Activated CD4-positive, CD25-positive, alpha-beta regulatory T cell (primary cell): ENCODE results near the gene KCNJ16.
"Not testable (repeated sequence)": the region's sequence is repeated elsewhere in the genome, so short reads cannot be mapped to it uniquely, and the experiment has no call there.

ENCODE experiments used
- DNase-seq, 4 experiments: peaks; one replicate each; lab custom pipeline; 2025; lab: John Stamatoyannopoulos, UW

The KCNJ16 gene

DNA sequence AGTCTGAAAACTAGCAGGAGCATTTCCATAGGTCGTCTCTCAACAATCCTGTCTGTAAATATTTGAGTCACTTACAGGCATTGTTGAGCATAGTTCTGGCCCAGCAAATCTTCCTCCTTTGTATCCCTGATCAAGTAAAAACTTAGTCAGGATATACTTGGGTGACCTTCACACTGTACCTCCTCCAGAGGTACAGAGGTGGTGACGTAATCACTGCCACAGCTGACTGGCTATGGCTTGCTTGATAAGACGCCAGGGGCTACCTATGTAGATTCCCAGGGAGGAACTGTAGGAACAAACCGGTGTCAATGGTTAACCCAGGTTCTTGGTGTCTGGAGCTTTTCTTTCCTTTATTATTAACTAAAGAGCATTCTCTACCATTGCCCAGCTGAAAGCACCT, at the start of gene KCNJ16:
Gene KCNJ16, plus strand, starts transcription at position 270 of the 400 bp plus-strand sequence. CDS start 56,863 bp downstream, outside the sequence.
- no peak for DNase-seq

DNA sequence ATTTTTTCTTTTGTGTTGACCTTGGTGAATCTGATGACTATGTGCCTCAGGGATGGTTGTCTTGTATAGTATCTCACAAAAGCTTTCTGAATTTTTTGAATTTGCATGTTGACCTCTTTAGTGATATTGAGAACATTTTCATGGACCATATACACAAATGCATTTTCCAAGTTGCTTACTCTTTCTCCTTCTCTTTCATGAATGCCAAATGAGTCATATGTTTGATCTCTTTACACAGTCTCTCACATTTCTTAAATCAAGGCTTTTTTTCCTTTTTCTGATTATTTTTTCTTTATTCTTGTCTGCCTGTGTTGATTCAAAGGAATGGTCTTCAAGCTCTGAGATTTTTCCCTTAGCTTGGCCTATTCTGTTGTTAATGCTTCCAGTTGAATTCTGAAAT, 46.6 kb upstream of the KCNJ16 start:
- no peak for DNase-seq

DNA sequence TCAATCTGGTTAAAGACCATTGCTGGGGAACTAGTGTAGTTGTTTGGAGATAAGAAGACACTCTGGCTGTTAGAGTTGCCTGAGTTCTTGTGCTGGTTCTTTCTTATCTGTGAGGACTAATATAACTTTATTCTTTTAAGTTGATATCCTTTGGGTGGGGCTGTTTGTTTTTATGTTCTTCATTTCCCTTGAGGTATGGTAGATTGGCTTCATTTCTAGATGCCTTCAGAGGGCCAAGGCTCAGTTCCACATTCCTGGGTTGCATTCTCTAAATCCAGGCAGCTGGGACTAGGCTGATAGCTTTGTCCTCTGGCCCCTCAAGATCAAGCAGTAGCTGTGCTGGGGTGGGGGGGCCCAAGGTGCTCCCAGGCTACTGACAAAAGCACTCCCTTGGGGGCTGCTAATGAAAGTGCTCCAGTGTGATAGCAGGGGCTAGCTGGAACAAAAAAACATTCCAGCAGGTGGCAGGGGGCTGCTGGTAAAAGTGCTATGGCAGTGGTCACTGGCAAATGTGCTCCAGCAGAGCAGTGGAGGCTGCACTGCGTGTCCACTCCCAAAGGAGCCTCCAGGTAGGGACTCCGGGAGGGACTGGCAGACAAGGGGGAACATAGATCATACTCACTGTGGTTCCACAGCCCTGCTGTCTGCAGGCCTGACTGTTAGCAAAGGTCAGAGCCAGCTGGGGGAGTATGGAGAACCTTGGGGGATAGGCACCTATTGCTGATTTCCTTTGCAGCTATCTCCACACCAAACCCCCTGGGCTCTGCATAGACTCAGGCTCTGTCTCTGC, 45.9 kb upstream of the KCNJ16 start:
- no peak for DNase-seq

DNA sequence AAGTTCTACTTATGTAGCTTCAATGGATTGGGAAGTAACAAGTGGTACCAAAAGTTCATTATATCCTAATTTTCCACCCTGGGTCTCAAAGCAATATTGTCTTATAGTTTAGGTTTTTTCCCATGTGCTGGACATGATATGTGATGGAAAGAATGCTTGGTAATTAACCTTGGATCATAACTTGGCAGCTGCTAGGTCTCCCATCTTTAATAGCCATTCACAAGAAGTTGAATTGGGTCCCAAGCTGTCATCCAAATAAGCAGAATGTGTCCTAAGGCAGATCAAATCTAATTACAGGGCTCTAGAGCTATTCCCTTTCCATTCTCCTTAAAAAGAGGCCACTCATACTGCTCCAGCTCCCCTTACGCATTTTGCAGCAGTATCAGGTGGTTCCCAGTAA, 44.7 kb upstream of the KCNJ16 start:
- DNase-seq: no peak

DNA sequence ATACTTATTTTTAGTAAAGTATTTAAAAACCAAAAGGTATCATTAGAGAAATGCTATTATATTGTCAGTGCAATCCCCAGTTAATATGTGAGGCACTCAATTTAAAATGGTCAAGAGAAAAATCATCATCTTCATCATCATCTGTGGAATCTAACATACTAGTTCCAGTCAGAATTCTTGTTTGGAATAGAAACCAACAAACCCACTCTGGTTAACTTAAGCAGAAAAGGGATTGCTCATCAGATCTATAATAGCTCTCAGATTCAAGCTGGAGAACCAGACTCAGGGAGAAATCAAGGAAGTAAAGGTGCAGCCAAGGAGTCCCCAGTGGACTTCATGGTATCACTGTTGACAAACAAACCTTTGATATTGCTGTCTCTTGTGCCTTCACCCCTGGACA, 43.7 kb upstream of the KCNJ16 start:
- DNase-seq: no peak

DNA sequence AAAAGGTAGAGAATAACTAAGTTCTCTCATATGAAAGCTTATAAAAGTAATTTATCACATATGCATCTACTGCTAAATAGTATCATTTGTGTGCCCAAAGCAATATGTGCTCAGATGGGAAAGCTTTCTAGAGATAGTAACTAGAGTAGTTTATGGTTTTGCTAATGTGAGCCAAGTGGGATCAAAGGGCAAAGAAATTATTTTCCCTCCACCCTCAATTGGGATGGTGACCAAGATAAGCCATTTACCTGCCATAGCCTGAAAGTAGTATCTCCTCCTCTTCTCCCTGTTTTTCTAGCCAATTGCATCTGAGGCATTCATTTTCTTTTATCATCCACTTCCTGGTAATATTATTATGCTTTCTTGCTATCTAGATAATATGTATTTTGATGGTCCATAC, 41.9 kb upstream of the KCNJ16 start:
- DNase-seq: no peak

DNA sequence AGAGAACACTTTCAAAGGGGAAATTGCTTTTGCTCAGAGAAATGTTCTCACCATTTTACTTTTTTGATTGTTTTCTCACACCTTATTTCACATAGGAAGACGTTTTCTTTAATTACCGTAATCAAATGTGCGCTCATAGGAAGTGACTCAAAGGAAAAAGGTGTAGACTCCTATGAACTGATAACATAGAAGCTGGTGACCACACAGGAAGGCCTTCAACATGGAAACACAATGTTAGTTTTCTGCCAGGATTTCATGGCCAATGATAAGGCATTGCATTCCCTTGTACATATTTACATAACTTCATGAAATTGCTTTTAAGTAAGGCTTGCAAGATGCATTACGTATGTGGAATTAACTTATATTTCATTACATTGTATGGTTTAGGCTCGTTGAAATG, 40.9 kb upstream of the KCNJ16 start:
- no peak for DNase-seq

DNA sequence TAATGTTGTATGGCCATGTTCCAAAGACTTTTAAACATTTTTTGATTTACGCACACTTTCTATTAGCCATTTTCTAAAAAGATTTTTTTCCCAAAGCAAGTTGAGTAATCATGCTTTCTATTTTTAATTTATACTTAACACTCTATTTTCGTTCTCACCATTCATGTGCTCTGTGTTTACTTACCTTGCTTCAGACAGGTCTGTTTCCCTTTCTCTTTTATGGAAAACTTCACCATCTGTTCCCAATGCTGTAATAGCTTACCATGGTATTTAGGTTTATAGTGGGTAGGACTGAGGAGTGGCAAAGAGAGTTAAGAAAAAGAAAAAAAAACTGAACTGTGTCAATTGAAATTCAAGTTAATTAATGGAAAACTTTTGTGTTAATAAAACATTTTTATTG, 37.5 kb upstream of the KCNJ16 start:
- no peak for DNase-seq

DNA sequence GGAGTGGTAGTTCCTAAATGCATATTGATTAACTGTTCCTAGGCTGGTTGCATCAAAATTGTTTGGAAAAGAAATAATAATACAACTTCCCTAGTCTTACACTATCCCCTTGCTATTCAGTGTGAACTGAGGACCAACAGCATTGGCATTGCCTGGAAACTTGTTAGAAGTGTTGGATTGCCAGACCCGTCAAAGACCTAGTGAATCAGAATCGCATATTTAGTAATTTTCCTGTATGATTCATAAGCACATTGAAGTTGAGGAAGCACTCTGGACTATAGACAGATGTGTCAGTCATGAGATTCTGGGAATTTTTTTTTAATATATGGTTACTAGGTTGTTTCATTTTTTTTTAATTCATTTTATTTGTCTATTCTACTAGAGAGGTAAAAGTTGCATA, 34.7 kb upstream of the KCNJ16 start:
- DNase-seq: no peak

DNA sequence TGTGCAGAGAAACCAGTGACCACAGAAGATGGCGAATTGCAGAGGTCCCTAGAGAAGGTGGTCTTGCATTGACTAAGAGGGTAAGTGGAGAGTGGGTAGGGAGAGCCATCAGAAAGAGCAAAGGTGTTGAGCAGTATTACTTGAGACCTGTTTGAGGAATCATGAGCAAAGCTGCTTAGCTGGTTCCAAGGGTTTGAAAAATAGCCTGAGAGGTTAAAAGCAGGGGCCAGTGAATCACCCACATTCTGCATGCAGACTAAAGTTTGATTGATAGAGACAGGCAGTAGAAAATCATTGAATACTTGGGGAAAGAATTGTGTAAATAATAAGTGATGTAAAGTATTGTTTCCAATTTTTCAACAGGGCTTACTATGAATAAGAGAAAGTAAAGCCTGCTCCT, 34.0 kb upstream of the KCNJ16 start:
- no peak for DNase-seq

DNA sequence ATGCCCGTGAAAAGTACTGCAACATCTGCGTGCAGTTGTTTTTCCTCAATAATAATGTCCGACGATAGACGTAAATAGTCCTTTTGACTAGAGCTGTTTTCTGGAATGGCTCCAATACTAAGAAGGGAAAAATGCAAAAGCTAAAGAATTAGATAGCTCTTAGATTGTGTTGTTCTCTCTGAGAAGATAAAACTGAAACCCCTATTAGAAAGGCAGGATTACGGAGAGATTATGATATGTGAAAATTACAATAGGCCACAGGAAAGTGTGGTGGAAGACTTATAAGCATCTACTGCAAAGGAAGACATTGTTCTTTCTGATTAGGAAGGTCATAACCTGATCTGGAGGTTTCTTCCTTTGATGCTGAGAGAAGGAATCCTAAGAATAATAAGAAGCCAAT, 33.5 kb upstream of the KCNJ16 start:
- DNase-seq: no peak

DNA sequence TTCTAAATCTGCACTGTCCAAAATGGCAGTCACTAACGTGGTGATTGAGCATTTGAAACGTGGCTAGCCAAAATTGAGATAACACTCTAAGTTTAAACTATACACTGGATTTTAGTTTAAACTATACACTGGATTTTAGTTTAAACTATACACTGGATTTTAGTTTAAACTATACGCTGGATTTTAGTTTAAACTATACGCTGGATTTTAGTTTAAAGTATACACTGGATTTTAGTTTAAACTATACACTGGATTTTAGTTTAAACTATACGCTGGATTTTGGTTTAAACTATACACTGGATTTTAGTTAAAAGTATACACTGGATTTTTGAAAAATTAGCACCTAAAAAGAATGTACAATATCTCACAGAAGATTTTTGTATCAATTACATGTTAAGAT, 29.2 kb upstream of the KCNJ16 start:
- DNase-seq: not testable (repeated sequence)

DNA sequence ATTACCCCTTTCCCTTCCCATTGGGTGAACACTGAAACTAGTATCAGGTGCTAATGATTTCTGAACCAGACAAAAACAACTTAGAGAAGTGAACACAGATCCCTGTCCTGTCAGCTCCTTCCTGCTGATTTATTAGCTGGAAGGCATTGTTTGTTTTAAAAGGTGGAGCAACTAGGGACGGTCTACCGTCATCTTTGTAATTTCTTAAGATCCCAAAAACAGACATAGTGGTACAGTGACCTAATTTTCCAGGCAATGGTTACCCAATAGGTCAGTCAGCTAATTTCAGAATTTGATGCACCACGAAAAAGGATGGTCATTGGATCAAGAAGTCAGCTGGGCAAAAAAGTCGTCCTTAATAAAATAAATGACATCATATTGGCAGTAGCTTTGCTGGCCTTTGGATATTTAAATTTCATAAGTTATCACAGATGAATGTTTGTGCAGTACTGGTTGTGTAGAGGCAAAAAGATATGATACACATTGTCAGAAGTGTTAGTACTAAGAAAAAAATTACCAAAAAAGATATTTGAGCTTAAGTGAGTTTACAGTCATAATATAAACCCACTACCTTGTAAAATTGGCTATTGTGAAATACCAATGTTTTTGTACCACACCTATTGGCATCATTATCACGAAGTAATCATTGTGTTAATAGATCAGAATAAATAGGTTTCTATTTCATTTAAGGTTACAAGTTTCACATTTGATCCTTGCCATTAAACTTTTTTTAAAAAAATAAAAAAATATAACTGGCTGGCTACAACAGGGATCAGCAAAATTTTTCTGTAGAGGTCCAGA, 27.2 kb upstream of the KCNJ16 start:
- DNase-seq: no peak

DNA sequence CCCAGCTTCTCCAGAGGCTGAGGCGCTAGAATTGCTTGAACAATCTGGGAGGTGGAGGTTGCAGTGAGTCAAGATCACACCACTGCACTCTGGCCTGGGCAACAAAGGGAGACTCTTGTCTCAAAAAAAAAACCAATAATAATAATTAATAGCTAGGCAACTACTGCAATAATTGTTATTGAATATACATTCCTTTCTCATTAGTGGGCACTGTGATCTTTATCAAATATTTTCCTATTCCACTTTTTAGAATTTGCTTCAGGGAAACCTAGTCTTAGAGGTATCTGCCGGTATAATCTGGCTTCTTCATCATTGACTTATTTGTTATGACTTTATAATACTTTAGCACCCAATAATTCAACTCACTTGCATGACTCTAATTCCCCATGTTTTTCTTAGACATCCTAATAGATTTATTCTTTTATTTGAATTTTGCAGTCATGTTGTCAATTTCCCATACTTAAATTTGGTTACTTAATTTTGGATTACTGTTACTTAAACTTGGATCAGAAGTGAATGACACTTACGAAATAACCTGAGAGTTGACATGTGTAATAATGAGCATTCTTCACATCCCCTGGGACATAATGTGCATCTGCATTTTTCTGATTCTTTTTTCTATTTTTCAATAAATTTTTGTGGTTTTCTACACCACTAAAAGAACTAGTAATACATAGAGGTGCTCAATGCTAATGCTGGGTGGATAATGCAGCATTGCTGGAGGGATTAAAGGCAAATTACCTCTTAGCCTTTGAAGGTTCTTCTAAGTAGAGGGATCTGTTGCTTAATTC, 25.0 kb upstream of the KCNJ16 start:
- DNase-seq: no peak

DNA sequence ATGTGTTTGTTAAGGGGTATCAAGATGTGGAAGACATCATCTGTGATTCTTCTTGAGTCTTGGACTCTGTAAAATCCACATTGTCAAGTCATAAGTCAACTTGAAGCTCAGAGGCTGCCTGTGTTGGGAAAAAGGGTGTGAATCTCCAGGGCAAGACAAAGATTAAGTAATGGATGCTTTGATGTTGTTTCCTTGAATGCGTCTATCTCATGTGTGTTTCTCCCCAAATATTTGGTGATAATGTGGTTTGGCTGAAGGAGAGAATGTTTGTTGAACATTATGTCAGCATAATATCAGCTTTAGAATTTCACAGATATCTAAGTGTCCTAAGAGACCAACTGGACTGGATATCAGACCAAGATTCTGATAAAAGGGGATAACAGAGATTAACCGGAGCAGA, 24.1 kb upstream of the KCNJ16 start:
- DNase-seq: no peak

DNA sequence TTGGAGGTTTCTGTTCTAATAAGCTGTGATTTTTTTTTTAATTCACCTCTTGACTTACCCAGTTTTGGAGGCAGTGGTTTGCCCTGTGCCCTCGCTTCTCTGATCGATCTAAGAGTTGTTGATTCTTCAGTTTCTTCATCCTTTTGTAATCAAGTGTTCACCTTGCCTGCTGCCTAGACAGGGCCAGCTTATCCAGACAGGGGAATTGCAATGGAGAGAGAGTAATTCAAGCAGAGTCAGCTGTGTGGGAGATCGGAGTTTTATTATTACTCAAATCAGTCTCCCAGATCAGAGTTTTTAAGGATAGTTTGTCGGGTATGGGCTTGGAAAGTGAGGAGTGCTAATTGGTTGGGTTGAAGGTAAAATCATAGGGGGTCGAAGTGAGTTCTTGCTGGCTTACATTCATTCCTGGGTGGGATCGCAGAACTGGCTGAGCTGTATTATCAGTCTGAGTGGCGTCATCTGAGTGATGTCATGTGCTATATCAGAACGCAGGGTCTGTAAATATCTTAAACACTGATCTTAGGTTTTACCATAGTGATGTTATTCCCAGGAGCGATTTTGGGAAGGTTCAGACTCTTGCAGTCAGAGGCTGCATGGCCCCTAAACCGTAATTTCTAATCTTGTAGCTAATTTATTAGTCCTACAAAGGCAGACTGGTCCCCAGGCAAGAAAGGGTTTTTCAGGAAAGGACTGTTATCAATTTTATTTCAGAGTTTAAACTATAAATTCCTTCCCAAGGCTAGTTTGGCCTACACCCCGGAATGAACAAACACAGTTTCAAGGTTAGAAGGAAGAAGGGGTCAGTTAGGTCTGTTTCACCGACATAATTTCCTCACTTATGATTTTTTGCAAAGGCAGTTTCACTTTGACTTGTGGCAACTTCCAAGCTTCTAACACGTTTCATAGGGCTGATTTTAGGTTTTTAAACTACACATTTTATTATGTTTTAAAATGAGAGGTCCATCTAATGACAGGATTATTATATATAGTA, 21.5 kb upstream of the KCNJ16 start:
- DNase-seq: no peak

DNA sequence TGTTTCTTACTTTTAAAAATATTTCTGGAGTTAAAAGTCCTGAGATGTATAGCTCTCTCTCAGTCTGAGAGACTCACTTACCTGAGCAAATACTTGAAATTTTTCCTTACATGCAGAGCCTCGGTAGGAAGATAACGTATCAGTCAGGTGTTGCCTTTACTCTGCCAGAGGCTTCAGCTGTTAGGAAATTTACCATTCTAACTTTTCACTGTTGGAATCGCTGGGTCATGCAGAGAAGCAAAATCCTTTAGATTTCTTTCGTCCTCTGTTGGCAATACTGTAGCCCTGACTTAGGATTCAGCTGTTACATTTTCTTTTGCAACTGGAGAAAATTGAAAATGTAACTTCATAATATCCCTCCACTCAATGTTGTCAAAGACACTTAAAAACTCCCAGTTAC, 20.0 kb upstream of the KCNJ16 start:
- DNase-seq: no peak

DNA sequence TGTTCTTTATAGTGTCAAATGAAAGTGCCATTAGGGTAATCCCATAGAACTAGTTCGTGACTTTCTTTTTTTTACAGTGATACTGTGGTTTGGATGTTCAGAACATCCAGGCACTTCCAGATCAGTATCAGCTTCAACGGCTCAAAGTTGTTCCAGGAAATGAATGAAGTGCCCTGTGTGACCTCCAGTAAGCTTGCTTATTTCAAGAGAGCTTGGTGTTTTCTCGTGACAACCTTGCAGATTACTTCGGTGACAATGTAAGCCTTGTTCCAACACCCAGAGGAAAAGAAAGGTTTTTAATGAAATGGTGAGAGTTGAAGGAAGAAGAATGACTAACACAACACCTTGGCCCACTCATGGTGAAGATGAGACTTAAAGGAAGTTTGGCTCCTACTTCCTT, 16.0 kb upstream of the KCNJ16 start:
- DNase-seq: no peak

DNA sequence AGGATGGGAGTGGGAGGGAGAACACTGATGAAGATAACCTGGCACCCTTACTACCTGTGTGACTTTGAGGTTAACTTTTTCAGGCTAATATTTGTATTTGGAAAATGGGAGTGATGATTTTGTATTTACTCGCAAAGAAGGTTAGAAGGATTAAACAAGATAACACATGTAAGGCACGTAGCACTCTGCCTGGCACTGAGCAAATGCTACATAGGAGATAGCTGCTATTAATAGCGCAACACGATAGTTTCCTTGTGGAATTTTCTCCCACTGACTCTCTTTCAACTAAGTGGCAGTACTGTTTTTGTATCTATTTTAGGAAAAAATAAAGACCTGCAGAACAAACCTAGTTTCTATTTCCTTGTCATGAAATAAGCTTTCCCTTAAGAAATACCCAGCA, 15.4 kb upstream of the KCNJ16 start:
- DNase-seq: no peak

DNA sequence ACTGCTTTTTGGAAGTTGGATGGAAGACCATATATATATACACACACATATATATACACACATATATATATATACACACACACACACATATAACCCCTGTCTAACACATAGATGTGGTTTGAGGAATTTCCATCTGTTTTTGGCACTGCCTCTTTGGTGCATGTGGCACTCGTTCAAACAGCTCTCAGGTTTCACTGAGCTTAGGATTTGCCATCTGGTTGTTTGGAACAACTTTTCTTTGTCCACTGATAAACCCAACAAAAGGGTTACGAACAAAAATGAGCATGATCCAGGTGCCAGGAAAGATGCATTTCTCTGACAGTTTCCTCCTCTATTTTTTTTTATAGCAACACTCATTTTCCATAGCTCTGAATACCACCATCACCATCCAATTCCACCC, 14.6 kb upstream of the KCNJ16 start:
- no peak for DNase-seq

DNA sequence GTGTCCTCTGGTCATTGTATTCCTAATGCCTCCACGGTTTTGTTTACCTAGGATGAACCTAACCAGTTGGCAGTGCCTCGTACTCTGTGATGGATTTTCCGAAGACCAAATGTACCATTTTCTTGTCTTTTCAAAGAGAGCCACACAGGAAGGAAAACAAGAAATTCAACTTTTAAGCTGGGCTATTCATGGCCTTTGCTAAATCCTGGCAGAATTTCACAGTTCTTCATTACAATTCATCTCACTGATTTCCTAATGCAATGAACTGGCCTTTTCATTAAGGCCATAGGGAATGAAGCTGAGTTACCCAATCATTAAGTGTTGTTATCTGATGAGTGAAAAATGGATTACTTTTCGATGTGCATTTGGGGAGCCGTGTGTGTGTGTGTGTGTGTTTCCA, 7.9 kb upstream of the KCNJ16 start:
- DNase-seq: no peak
